A549 (cell line): ENCODE measurements around the gene ATP5PD.

Experiments
- TF ChIP-seq, protein P1 (sequence below): fragments of >200 bp; sonication (Bioruptor Twin); formaldehyde crosslinking; IDR thresholded peaks from 3 replicates; pipeline ENCODE4 v1.5.1; 2016
- TF ChIP-seq, protein P2 (sequence below): IDR thresholded peaks from 2 replicates; pipeline ENCODE4 v1.6.1; 2012

DNA sequence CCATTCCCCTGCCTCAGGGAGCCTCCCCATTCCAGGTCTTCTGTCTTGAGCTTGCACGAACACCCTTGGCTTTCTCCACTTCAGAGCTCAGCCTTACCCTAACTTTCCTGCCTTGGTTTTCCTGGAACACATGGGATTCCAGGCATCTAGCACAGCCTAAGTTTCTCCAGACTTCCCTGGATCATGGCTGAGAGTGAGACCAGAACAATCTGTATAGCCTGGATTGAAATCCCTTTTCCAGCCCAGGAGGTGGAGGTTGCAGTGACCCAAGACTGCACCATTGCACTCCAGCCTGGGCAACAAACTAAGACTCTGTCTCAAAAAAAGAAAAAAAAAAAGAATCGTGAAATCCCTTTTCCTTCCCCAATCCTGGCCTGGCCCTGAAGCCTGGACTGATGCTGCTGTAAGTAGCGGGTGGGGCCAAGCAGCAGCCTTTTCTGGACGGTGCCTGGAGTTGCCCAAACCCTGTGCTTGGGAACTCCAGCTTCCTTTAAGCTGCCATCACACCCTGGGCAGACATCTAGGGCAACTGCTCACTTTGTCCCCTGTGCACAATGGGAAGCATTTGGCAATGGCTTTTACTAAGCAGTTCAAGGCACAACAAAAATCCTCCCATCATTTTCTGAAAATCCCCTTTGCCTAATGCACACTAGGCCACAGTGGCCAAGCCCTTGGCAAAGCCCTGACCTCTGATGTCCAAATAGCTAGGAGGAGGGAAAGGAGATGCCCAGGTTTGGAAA lies 29.0 kb upstream of the ATP5PD start:
- TF ChIP-seq, protein P1, sequence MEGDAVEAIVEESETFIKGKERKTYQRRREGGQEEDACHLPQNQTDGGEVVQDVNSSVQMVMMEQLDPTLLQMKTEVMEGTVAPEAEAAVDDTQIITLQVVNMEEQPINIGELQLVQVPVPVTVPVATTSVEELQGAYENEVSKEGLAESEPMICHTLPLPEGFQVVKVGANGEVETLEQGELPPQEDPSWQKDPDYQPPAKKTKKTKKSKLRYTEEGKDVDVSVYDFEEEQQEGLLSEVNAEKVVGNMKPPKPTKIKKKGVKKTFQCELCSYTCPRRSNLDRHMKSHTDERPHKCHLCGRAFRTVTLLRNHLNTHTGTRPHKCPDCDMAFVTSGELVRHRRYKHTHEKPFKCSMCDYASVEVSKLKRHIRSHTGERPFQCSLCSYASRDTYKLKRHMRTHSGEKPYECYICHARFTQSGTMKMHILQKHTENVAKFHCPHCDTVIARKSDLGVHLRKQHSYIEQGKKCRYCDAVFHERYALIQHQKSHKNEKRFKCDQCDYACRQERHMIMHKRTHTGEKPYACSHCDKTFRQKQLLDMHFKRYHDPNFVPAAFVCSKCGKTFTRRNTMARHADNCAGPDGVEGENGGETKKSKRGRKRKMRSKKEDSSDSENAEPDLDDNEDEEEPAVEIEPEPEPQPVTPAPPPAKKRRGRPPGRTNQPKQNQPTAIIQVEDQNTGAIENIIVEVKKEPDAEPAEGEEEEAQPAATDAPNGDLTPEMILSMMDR = no peak
- TF ChIP-seq, protein P2, sequence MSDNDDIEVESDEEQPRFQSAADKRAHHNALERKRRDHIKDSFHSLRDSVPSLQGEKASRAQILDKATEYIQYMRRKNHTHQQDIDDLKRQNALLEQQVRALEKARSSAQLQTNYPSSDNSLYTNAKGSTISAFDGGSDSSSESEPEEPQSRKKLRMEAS = no peak
